Naive thymus-derived CD4-positive, alpha-beta T cell (primary cell): ENCODE data around the gene PRRT1. TPM values are rescaled to one million over a fixed set of nuclear protein-coding genes. Genes with fewer than 3 reads are reported as not detected.

Source experiments
- ATAC-seq: fragments of 150-1000 bp; cut with Tn5 transposase; 2 replicates; pipeline ENCODE4 v1.10.0; 2021; ENCODE audit warnings: mild to moderate bottlenecking, moderate library complexity
- CTCF ChIA-PET: fragments of 350-600 bp; sonication (Branson Sonifier 250); formaldehyde crosslinking; loops from one replicate; lab custom pipeline; 2021; ENCODE audit warnings: antibody characterized with exemption; lab: Charles Lee
- POLR2A ChIA-PET: fragments of 350-600 bp; sonication (Branson Sonifier 250); formaldehyde crosslinking; loops from one replicate; lab custom pipeline; 2021; ENCODE audit warnings: antibody characterized with exemption, inconsistent platforms; lab: Charles Lee
- DNase-seq, 9 donors: peaks; one replicate each; pipeline versions ENCODE4 v3.0.0 to v3.0.0-alpha.2; 2020 to 2022; ENCODE audit warnings: mixed read lengths in 1 of 9
- H3K27ac ChIP-seq: one replicate; pipeline ENCODE4 v1.7.0; 2013; ENCODE audit warnings: mild to moderate bottlenecking, low read depth, low read length, moderate library complexity
- H3K27me3 ChIP-seq, 2 donors: one replicate each; pipeline ENCODE4 v1.7.0; 2013; ENCODE audit warnings: low read length in 2 of 2, mild to moderate bottlenecking in 2 of 2, moderate library complexity in 2 of 2; ENCODE audit not compliant: control insufficient read depth in 2 of 2, insufficient read depth in 2 of 2
- H3K36me3 ChIP-seq, 3 experiments: 1 replicate in 2 of 3; 2 replicates in 1 of 3; pipeline ENCODE4 v1.7.0; 2013; ENCODE audit warnings: low read length in 3 of 3, mild to moderate bottlenecking in 3 of 3, moderate library complexity in 1 of 3; ENCODE audit not compliant: insufficient read depth in 3 of 3, control insufficient read depth in 2 of 3
- H3K4me1 ChIP-seq, 2 donors: one replicate each; pipeline ENCODE4 v1.7.0; 2013; ENCODE audit warnings: low read length in 2 of 2, mild to moderate bottlenecking in 2 of 2, moderate library complexity in 1 of 2; ENCODE audit not compliant: control insufficient read depth in 2 of 2, insufficient read depth in 2 of 2
- H3K4me3 ChIP-seq: 2 replicates; pipeline ENCODE4 v1.7.0; 2013; ENCODE audit warnings: mild to moderate bottlenecking, low read length
- H3K9me3 ChIP-seq, 3 experiments: 1 replicate in 2 of 3; 2 replicates in 1 of 3; pipeline ENCODE4 v1.7.0; 2013; ENCODE audit warnings: low read length in 3 of 3; ENCODE audit not compliant: control insufficient read depth in 2 of 3
- H3K27ac Mint-ChIP-seq, 9 donors: one replicate each; pipeline ENCODE4 v1.8.0; 2020 to 2022; ENCODE audit warnings: mixed read lengths in 9 of 9, mild to moderate bottlenecking in 8 of 9, moderate library complexity in 5 of 9, inconsistent platforms in 2 of 9
- H3K27me3 Mint-ChIP-seq, 5 donors: one replicate each; pipeline ENCODE4 v1.8.0; 2021 to 2022; ENCODE audit warnings: mixed read lengths in 5 of 5, mild to moderate bottlenecking in 1 of 5
- H3K36me3 Mint-ChIP-seq, 5 donors: one replicate each; pipeline ENCODE4 v1.8.0; 2020 to 2022; ENCODE audit warnings: mixed read lengths in 5 of 5, mild to moderate bottlenecking in 3 of 5, inconsistent platforms in 1 of 5
- H3K4me1 Mint-ChIP-seq, 7 donors: one replicate each; pipeline ENCODE4 v1.8.0; 2020 to 2022; ENCODE audit warnings: mixed read lengths in 7 of 7, mild to moderate bottlenecking in 3 of 7, inconsistent platforms in 1 of 7
- H3K4me3 Mint-ChIP-seq, 10 donors: one replicate each; pipeline ENCODE4 v1.8.0; 2020 to 2022; ENCODE audit warnings: mild to moderate bottlenecking in 10 of 10, mixed read lengths in 10 of 10, moderate library complexity in 6 of 10, inconsistent platforms in 2 of 10
- H3K9me3 Mint-ChIP-seq, 11 donors: one replicate each; pipeline ENCODE4 v1.8.0; 2020 to 2022; ENCODE audit warnings: mixed read lengths in 11 of 11, mild to moderate bottlenecking in 4 of 11, inconsistent platforms in 1 of 11, moderate library complexity in 1 of 11
- intact Hi-C, 2 donors: fragments of 100-400 bp; cut with micrococcal nuclease; formaldehyde crosslinking; loops; one replicate each; pipeline ENCODE4 v1.15.1; 2023
- polyA plus RNA-seq, 2 donors: library from polyadenylated mRNA; unstranded; fragments of 300-500 nt; fragmentation: Illumina TruSeq; gene quantifications; one replicate each; pipeline ENCODE4 v1.2.3, GENCODE V29; 2021
- total RNA-seq, 6 experiments: library from RNA in 5 of 6; stranded (reverse) in 5 of 6; gene quantifications; 1 replicate in 5 of 6; 2 replicates in 1 of 6; pipeline ENCODE4 v1.2.3 and lab custom pipeline; 2021 to 2026

Gene PRRT1
- total and polyA plus RNA-seq, 7 experiments from 2014 or later, result 0.31 to 7.4 (median 3.4) TPM

DNA sequence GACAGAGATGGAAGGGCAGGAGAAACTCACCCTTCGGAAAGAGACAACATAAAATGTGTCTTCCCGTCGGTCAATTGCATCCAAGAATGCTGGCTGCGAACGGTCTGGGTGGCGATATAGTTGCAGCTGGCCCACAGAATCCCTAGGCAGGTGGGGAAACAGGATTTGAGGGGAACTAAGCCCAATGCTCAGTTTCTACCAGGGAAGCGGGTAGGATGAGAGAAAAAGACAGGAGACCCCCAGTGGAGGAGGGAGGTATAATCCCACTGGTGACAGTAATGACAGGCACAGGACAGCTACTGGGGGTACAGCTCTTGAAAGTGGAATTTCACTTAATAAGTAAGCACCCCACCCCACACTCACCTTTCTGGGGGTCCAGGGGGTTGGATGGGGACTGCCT, 35.1 kb downstream of the PRRT1 start:
- Mint-ChIP-seq H3K4me1 (peaks cover 9 to 23% (median 12%) of the 10 kb centered on the region in 7 donors), H3K27ac (peak overlapping the region in 4 of 9 donors; percentile 23 to 67 (median 34)), H3K4me3 (no peak overlapping the region), H3K9me3 (no peaks in the 10 kb centered on the region), H3K36me3 (peaks cover 0 to 41% (median 9%) of the 10 kb centered on the region in 5 donors), H3K27me3 (no peaks in the 10 kb centered on the region)
- ATAC-seq, result no peak
- intact Hi-C loops, result no loop called here
- H3K27ac ChIP-seq, result no peak overlapping the region
- H3K9me3 ChIP-seq, result no peaks in the 10 kb centered on the region
- H3K4me3 ChIP-seq, result no peak overlapping the region
- ChIA-PET CTCF (interaction anchor here (1.2 kb wide), 1 partner anchor 38 kb away, joined by 3 read pairs; no protein-coding TSS in a partner anchor), POLR2A (interaction anchor here (0.6 kb wide), 2 partner anchors 25 to 1996 kb away, joined by 4 to 10 read pairs; no protein-coding TSS in a partner anchor)
- DNase-seq, result no peak
- no peaks in the 10 kb centered on the region for H3K27me3 ChIP-seq
- H3K36me3 ChIP-seq, result peaks cover 18 to 66% (median 22%) of the 10 kb centered on the region in 3 experiments
- no peaks in the 10 kb centered on the region for H3K4me1 ChIP-seq

DNA sequence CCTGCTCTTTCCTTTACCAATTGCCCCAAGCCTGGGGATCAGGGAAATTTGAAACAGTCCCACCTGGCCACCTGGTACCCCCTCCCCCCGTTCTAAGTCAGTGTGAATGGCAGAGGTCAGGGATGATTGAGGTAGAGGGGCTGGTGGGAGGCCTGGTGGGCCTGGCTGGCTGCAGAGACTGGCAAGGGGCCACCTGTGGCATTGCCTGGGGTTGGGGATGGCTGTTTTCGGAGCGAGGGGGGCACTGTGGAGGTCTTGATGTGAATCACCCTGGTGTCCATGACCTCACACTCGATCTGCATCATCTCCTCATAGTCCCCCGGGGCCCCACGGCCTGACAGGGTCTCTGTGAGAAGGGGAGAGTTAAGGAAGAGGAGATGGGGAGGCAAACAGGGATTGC, 36.1 kb downstream of the PRRT1 start:
- H3K27me3 Mint-ChIP-seq, result no peaks in the 10 kb centered on the region
- CTCF ChIA-PET, result no interaction called here
- Histone ChIP-seq H3K36me3 (peaks cover 17 to 56% (median 18%) of the 10 kb centered on the region in 3 experiments), H3K4me1 (no peaks in the 10 kb centered on the region), H3K4me3 (no peak overlapping the region), H3K9me3 (no peaks in the 10 kb centered on the region), H3K27ac (no peak overlapping the region), H3K27me3 (no peaks in the 10 kb centered on the region)
- POLR2A ChIA-PET, result no interaction called here
- peaks cover 0 to 33% (median 4%) of the 10 kb centered on the region in 5 donors for H3K36me3 Mint-ChIP-seq
- peaks cover 0 to 1% (median 0%) of the 10 kb centered on the region in 11 donors for H3K9me3 Mint-ChIP-seq
- peaks cover 9 to 21% (median 12%) of the 10 kb centered on the region in 7 donors for H3K4me1 Mint-ChIP-seq
- intact Hi-C loops, result no loop called here
- peak overlapping the region in 2 of 9 donors; percentile 21 to 65 for H3K27ac Mint-ChIP-seq
- no peak overlapping the region for H3K4me3 Mint-ChIP-seq
- no peak for ATAC-seq
- DNase-seq, result no peak

DNA sequence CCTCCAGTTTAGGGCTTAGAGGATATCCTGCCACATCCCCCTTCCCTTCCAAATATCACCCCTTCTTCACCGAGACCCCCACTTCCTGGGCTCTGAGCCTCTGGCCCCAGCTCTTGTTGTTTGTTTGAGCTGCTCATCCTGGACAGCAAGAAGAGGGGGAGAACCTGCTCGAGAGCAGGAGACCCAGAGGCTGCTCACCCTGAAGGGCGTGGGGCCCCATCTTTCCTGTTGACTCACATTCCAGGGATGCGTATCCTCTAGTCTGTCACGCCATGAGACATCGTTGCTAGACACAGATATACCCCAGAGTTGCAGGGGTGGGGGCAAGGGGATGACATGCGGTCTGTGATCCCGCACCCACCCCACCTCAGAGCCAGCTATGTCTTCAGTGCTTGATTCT, 36.9 kb downstream of the PRRT1 start:
- DNase-seq (no peak), ATAC-seq (no peak)
- H3K27ac ChIP-seq, result no peak overlapping the region
- Mint-ChIP-seq H3K36me3 (peaks cover 0 to 30% (median 4%) of the 10 kb centered on the region in 5 donors), H3K4me3 (no peak overlapping the region), H3K27me3 (peaks cover 0 to 2% (median 0%) of the 10 kb centered on the region in 5 donors), H3K27ac (peak overlapping the region in 4 of 9 donors; percentile 33 to 78 (median 60)), H3K9me3 (peaks cover 0 to 1% (median 0%) of the 10 kb centered on the region in 11 donors), H3K4me1 (peaks cover 9 to 24% (median 13%) of the 10 kb centered on the region in 7 donors)
- H3K27me3 ChIP-seq, result no peaks in the 10 kb centered on the region
- H3K4me1 ChIP-seq, result no peaks in the 10 kb centered on the region
- CTCF ChIA-PET, result interaction anchor here (0.6 kb wide), 1 partner anchor 684 kb away, joined by 3 read pairs; no protein-coding TSS in a partner anchor
- intact Hi-C loops, result no loop called here
- H3K9me3 ChIP-seq, result no peaks in the 10 kb centered on the region
- no peak overlapping the region for H3K4me3 ChIP-seq
- POLR2A ChIA-PET, result no interaction called here
- peaks cover 17 to 50% (median 17%) of the 10 kb centered on the region in 3 experiments for H3K36me3 ChIP-seq

DNA sequence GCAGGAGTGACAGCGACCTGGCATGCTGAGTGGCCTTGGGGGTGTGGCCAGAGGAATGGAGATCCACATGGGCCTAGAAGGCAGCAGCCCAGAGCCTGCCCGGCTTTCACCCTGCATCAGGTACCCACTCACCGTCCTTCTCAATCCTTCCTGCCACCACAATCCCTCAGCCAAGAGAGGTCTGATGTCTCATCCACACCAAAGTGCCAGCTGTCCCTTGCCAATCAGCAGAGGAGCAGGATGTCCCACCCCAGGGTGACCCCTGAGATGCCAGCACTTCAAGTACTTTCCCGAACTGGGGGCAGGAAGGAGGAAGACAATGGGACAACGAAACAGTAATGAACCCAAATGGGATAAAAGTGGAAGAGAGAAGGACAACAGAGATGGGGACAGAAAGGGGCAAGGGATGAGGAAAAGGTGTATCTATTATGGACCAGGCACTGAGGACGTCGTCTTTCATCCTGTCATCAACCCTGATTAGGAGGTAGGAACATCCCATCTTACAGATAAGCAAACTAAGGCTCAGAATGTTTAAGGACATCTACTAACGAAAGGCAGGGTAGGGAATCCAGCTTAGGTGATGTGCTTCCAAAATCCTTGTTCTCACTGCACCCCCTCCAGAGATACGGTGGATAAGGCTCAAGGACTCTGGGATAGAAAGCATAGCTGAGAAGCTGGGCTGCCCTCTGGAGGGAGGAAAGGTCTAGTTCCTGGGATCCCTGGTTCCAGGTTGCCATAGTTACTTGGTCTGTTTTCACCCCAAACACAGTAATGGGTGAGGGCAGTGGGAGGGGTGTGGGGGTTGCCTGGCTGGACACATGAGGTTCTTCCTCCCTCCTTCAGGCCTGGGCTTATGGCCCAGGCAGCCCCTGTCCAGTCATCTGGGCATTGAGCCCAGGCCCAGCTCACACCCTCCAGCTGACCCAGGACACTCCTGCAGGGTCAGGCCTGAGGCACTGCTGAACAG, 38.1 kb downstream of the PRRT1 start:
- Mint-ChIP-seq H3K4me1 (peaks cover 0 to 26% (median 14%) of the 10 kb centered on the region in 7 donors), H3K27ac (peak overlapping the region in 7 of 9 donors; percentile 4 to 78 (median 54)), H3K4me3 (no peak overlapping the region), H3K36me3 (peaks cover 0 to 24% (median 2%) of the 10 kb centered on the region in 5 donors), H3K27me3 (peaks cover 0 to 8% (median 4%) of the 10 kb centered on the region in 5 donors), H3K9me3 (peaks cover 0 to 1% (median 0%) of the 10 kb centered on the region in 11 donors)
- no peaks in the 10 kb centered on the region for H3K27me3 ChIP-seq
- H3K9me3 ChIP-seq, result no peaks in the 10 kb centered on the region
- H3K36me3 ChIP-seq, result peaks cover 12 to 39% (median 16%) of the 10 kb centered on the region in 3 experiments
- intact Hi-C loops, result no loop called here
- CTCF ChIA-PET, result no interaction called here
- H3K4me1 ChIP-seq, result peaks cover 0 to 5% of the 10 kb centered on the region in 2 donors
- no peak overlapping the region for H3K27ac ChIP-seq
- no peak overlapping the region for H3K4me3 ChIP-seq
- DNase-seq (no peak), ATAC-seq (peak; percentile 16)
- POLR2A ChIA-PET, result no interaction called here

DNA sequence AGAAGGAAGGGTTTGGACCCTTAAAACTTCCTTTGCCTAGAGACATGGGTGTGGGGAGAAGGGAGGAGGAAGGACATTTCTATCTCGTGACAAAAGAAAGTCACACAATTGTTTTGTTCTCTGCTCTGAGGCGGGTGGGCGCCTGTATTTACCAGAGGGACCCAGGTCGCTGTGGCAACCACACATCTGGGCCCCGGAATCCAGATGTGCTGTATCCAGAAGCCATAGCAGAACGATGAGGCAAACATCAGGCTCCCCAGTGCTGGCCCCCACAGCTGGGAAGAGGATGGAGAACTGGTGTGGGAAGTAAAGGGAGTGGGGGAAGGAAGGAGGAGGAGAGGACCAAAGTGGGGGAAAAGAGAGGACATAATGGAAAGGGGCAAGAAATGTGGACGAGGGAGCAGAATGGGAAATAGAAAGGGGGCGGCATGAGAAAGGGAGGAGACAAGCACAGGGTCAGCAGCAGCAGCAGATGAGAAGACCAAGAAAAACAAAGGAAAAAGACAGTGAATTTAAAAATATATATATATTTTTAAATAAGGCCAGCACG, 39.2 kb downstream of the PRRT1 start:
- no peak for DNase-seq
- Histone ChIP-seq H3K27me3 (no peaks in the 10 kb centered on the region), H3K4me3 (no peak overlapping the region), H3K9me3 (no peaks in the 10 kb centered on the region), H3K4me1 (peaks cover 0 to 9% of the 10 kb centered on the region in 2 donors), H3K27ac (no peak overlapping the region), H3K36me3 (peaks cover 11 to 27% (median 11%) of the 10 kb centered on the region in 3 experiments)
- H3K27ac Mint-ChIP-seq, result peak overlapping the region in 5 of 9 donors; percentile 35 to 84 (median 40)
- POLR2A ChIA-PET, result no interaction called here
- peaks cover 2 to 33% (median 25%) of the 10 kb centered on the region in 7 donors for H3K4me1 Mint-ChIP-seq
- H3K9me3 Mint-ChIP-seq, result peaks cover 0 to 1% (median 0%) of the 10 kb centered on the region in 11 donors
- peaks cover 0 to 17% (median 6%) of the 10 kb centered on the region in 5 donors for H3K27me3 Mint-ChIP-seq
- ATAC-seq, result no peak
- peaks cover 0 to 24% (median 0%) of the 10 kb centered on the region in 5 donors for H3K36me3 Mint-ChIP-seq
- H3K4me3 Mint-ChIP-seq, result no peak overlapping the region
- intact Hi-C loops, result no loop called here
- CTCF ChIA-PET, result no interaction called here

DNA sequence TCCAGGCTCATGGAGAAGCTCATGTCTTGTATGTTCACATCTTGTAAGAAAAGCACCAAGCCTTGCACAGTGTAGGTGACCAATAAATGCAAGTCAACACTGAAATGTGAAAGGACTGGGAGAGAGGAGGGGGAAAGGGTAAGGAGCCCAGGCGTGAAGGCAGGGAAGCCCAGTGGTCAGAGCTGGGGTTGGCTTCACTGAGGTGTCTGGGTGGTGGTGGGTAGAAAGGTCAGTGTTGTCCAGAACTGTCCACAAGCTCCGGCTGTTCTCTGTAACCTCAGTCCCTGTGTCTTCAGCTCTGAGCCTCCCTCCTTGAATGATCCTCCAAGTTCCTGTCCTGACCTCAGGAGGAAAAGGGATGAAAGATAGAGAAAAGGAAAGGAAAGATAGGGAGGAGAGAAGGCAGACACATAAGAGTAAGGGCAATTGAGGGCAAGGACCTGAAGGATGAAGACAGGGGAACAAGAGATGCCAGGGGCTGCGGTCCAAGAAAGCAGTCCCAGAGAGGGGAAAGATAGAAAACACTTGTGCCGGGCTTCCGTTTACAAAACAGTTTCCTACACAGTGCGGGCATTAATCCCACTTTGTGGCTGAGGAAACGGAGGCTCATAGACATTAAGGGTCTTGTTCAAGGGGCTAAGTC, 40.2 kb downstream of the PRRT1 start:
- Mint-ChIP-seq H3K4me3 (no peak overlapping the region), H3K36me3 (peaks cover 0 to 22% (median 0%) of the 10 kb centered on the region in 5 donors), H3K27ac (peak overlapping the region in 6 of 9 donors; percentile 24 to 84 (median 48)), H3K27me3 (peaks cover 0 to 17% (median 6%) of the 10 kb centered on the region in 5 donors), H3K4me1 (peaks cover 2 to 33% (median 28%) of the 10 kb centered on the region in 7 donors), H3K9me3 (peaks cover 0 to 1% (median 0%) of the 10 kb centered on the region in 11 donors)
- Histone ChIP-seq H3K4me1 (peaks cover 0 to 9% of the 10 kb centered on the region in 2 donors), H3K27ac (no peak overlapping the region), H3K27me3 (no peaks in the 10 kb centered on the region), H3K4me3 (no peak overlapping the region), H3K9me3 (no peaks in the 10 kb centered on the region), H3K36me3 (peaks cover 1 to 18% (median 2%) of the 10 kb centered on the region in 3 experiments)
- ATAC-seq (no peak), DNase-seq (no peak)
- CTCF ChIA-PET, result no interaction called here
- intact Hi-C loops, result no loop called here
- POLR2A ChIA-PET, result no interaction called here
